ENCODE results near the gene EIF4G2.

The EIF4G2 gene

DNA sequence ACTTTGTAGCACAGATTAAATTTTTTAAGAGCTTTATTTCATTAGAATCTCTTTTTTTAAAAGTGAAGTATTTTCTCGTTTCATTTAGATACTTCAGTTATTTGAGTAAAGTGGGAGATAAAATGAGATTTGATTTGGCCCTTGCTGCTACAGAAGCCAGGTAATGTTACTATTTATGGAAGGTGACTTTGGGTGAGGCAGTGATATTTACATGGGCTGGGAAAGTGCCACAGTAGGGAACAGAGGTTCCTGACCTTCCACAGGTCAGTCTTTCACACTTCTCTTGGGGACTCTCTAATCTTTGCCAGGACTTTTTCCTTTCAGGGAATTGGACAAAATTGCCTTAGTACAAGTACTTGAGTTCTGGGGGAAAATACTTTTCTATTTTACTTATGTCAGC lies 37.3 kb downstream of the EIF4G2 start:
- no peak for DNase-seq (ENCODE audit: low read depth)

DNA sequence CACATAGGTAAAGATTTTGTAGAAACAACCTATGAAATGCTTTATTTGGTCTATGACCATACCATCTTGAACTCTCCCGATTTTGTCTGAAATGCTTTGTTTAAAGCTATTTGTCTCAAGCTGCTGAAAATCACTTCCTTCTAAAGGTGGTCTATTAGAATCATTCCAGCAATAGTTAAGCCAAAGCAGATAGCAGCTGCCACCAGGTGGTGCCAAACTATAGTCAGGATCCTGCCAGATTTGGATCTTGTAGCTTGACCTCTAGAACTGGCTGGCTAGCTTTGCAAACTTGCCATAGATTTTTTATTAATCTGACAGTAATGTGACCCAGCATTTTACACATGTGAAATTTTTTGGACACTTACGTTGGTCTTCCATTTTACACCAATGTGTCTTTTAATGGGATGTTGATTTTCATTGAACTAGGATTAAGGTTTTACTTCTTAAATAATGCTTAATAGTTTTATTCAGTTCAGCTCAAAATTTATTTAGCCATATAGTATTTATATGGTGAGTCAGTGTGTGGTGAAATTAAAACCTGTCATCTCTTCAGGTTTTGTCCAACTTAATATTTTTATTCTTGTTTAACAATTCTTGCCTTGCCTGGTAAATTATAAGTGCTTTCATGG lies 38.0 kb downstream of the EIF4G2 start:
- DNase-seq (ENCODE audit: low read depth), result no peak

DNA sequence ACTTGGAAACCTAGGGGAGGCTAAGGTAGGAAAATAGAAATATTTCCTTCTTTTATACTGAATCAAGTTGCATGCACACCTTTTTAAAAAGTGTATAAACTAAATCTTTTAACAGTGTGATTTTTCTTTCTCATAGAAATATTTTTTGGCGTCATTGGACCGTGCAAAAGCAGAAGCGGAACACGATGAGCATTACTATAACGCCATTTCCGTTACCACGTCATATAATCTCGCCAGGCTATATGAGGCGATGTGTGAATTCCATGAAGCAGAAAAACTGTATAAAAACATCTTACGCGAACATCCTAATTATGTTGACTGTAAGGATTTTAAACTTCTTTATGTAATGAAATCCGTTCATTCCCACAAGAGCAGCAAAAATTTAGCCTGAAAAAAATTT lies 44.3 kb downstream of the EIF4G2 start:
- no peak for DNase-seq (ENCODE audit: low read depth)

DNA sequence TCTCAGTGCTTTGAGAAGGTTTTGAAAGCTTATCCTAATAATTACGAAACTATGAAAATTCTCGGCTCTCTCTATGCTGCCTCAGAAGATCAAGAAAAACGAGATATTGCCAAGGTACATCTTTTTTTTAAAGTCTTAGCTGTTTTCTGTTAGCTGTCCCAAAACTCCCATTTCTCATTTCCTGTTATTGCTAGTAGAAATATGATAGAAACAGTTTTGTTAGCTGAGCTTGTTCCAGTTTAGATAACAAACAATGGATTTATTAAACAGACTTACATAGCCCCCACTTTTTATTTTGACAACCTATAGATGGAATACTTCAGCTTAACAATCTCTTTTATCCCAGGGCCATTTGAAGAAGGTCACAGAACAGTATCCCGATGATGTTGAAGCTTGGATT lies 45.0 kb downstream of the EIF4G2 start:
- no peak for DNase-seq (ENCODE audit: low read depth)

DNA sequence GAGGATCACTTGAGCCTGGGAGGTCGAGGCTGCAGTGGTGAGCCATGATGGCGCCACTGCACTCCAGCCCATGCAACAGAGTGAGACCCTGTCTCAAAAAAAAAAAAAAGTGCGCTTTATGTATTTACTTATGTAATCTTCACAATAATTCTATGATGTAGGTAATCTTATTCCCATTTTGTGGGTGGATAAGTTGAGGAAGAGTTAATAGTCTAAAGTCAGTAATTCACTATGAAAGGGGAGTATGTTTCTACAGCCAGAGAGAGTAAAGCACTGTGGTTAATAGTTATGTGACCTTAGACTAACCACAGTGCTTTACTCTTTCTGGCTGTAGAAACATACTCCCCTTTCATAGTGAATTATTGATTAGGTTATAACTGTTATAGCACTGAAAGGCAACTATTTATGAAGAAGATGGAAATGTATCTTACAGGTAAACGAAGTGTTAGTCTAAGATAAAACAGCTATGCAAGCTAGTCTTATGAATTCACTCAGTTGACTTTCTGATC lies 45.8 kb downstream of the EIF4G2 start:
- no peak for DNase-seq (ENCODE audit: low read depth)

DNA sequence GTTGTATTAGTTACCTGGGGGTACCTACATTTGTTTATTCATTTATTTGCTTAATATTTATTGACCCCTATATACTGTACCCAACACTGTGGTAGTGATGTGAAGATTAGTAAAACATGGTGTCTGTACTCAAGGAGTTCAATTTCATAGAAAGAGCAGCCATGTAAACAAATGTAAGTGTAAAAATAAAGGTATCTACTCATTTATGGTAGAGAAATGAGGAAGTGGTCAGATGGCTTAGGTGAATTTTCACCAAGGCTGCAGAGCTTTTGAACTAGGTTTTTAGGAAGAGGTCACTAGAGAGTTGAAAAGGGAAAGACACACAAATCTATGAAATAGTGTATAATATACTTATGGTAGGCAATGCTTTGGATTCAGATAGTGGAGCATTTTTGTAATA lies 46.5 kb downstream of the EIF4G2 start:
- DNase-seq (ENCODE audit: low read depth), result no peak

DNA sequence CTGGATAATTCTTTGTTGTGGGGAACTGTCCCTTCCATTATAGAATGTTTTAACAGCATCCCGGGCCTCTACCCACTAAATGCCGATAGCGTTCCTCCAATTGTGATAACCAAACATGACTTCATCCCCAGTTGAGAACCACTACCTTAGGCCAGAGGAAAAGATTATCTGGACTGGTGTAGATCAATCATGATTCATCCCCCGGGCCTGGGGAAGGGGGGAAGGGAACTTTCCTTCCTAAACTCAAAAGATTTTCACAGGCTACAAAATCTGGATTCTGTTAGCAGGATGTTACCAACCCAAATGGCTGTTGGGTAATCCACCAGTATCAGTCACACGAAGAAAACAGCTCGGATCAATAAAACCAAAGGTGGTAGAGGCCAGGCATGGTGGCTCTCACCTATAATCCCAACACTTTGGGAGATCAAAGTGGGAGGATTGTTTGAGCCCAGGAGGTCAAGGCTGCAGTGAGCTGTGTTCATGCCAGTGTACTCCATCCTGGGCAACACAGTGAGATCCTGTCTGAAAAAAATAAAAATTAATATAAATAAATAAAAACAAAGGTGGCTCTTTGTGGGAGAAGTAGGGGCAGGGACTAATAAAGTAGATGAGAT lies 47.5 kb downstream of the EIF4G2 start:
- DNase-seq (ENCODE audit: low read depth), result no peak

DNA sequence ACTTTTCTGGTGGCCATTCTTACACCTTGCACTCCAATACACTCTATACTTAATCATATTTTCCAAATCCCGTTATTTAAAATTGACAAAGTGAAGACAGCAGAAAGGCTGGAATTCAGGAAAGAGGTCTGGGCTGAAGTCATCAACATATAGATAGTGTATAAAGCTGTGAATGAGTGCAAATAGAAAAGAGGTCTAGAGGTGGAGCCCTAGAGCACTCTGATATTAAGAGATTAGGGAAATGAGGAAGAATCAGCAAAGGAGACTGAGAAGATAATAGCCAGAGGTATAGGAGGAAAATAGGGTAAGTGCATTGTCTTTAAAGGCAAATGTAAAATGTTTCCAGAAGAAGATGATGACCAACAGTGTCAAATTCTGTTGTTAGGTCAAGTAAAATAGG lies 49.8 kb downstream of the EIF4G2 start:
- no peak for DNase-seq (ENCODE audit: low read depth)

DNA sequence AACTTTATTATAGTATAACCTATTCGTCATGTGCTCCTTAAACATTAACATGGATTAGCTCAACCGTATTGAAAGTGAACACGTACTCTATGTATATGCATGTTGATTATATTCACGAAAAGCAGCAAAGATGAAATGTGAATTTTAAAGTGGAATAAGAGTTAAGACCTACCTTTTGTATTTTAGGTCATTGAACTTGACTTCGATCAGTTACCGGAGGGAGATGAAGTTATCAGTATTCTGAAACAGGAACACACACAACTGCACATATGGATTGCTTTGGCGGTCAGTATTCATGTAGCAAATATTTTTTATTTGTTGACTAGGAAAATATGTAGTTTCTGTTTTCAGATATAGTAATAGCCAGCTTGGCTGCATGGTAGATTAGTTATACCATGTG lies 56.2 kb downstream of the EIF4G2 start:
- no peak for DNase-seq (ENCODE audit: low read depth)

DNA sequence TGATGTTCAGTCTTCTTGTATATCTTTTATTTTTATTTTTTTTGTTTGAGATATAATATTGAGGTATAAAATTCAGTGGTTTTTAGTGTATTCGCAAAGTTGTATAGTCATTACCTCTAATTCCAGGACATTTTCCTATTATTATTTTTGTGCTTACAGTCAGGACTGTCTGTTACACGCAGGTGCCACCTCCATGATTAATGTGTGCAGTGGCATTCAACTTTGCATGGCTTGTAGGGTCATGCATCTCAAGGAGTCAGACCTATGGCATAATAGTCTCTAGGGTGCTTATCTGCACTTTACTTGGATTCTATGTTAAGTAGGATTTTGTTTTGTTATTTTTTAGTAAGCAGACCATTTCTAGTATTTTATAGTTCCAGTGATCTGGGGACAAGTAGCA lies 56.7 kb downstream of the EIF4G2 start:
- no peak for DNase-seq (ENCODE audit: low read depth)

DNA sequence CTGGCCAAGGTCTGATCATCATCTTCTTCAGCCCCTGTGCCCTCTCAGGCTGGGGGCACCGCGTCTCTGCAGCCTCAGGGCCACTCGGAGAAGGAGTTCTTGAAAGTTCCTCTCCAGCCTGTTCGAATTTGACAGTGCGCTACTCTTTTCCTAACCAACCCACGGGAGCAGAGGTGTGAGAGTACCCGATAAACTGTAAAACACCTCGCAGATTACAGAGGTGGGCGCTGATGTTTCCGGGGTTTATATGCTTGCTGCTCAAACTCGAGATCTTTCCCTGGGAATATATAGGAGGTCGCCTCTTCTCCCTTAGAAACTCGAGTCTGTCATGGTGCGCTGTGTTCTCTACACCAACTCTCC lies 57.2 kb downstream of the EIF4G2 start:
- DNase-seq (ENCODE audit: low read depth), result no peak

DNA sequence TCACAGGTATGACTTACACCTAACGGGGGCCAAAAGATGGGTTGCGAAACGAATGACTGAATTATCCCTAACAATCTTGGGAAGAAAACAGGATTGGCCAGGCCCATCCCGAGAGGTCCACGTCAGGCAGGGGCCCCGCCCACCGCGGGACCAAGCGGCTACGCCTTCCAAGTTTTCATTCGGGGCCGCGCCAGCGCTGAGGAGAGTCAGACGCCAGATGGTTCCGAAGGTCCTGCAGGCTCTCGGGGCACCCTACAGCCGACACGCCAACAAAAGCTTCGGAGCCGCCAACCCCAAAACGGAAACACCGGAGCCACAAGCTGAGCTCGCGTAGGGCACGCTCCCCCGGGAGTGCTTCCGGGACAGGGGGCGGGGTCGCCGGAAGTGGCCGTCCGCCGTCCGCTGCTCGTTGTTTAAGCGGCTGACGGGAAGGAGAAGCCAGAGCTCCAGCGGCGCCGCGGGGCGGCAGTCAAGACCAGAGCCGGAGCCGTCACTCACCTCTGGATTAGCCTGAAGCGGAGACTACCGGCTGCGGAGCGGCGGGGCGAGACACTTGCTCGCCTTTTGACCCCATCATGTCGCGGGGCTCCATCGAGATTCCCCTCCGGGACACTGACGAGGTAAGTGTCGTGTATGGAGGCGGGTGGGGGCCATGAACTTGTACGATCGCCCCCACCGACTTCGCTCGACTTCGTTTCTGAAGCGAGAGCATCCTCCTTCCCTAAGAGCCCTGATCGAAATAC lies 57.7 kb downstream of the EIF4G2 start, which contains the start of gene CTR9:
TSS of gene CTR9 (plus strand) at position 409 of the 743 bp plus-strand sequence. CDS start at position 576, 167 bp downstream.
- DNase-seq (ENCODE audit: low read depth), result peak; percentile 91

DNA sequence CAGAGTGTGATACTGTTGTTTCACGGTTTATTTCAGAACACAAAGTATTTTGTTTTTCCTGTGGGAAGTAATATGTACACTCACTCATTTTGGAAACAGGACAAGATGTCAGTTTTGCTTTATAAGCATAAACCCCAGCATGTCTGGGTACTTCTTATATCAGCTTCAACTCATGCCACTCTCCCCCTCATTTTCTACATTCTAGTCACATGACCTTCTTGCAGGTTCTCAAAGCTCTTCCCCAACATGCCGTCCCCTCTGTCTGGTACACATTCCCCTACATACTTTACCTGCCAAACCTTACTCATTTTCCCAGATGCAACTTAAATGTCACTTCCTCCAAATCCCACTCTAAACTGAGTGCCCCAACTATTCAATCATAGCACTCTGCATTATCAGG lies 59.2 kb downstream of the EIF4G2 start:
- no peak for DNase-seq (ENCODE audit: low read depth)

DNA sequence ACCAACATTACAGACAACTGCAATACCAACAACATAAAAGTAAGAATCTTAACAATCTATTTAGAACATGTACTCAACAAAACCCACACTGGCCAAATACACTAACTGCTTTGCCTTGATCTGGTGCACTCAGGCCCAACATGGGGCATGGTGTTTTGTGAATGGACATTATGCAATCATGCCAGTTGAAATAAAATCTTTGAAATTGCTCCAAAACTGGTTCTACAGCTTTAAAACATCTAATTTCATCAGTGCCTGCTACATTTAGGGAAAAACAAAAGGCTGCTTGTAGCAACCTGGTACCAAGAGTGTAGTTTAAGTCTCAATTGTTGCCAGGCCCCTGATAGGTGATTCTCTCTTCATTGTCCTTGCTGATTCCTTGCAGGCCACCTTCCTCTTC lies 61.0 kb downstream of the EIF4G2 start:
- no peak for DNase-seq (ENCODE audit: low read depth)
